ENCODE data around the gene BORCS5.

DNA sequence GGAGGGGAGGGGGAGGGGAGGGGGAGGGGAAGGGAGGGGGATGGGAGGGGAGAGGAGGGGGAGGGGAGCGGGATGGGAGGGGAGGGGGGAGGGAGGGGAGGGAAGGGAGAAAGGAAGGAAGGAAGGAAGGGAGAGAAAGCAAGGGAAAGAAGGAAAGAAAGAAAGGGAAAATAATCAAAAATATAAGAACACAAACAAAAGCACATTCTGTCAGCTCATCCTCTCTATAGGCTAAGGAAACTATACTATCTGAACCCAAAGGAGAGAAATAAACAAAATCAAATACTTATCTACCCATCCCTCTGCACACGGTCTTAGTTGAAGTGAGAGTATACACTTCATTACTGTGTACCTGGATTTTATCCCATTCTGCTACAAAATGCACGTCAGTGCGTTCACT, 33.8 kb upstream of the BORCS5 start:
- no peak for TF ChIP-seq CTCF (IDR thresholded peaks at IDR 0.05)
- TF ChIP-seq EP300 (IDR thresholded peaks at IDR 0.05): no peak
